GM23338 (cell line): ENCODE measurements around the gene PTPRF. TPM values are rescaled to one million over a fixed set of nuclear protein-coding genes. Genes with fewer than 3 reads are reported as not detected.

Source experiments
- ATAC-seq: fragments of 200-7000 bp; cut with Tn5 transposase; 3 replicates; pipeline ENCODE4 v1.9.1; 2020
- DNase-seq: peaks from one replicate; pipeline ENCODE4 v3.0.0-alpha.2; 2015; ENCODE audit warnings: low spot score
- H2AFZ ChIP-seq: fragments of 200-600 bp; sonication (generic); 2 replicates; pipeline ENCODE4 v1.8.0; 2016; ENCODE audit warnings: antibody characterized with exemption, mild to moderate bottlenecking, moderate library complexity
- H3F3A ChIP-seq: fragments of 200-600 bp; sonication (generic); replicated peaks from 2 replicates; pipeline ENCODE4 v1.8.0; 2017; ENCODE audit warnings: antibody characterized with exemption, mixed run types, low read depth
- H3K27ac ChIP-seq: fragments of 200-600 bp; sonication (generic); 2 replicates; pipeline ENCODE4 v1.6.1; 2016; ENCODE audit warnings: low read depth
- H3K27me3 ChIP-seq: fragments of 200-600 bp; sonication (generic); 2 replicates; pipeline ENCODE4 v1.8.0; 2016; ENCODE audit warnings: mild to moderate bottlenecking, mixed run types, moderate library complexity; ENCODE audit not compliant: insufficient read depth
- H3K36me3 ChIP-seq: fragments of 200-600 bp; sonication (generic); 2 replicates; pipeline ENCODE4 v1.8.0; 2016; ENCODE audit warnings: mild to moderate bottlenecking; ENCODE audit not compliant: insufficient read depth
- H3K4me1 ChIP-seq: fragments of 200-600 bp; sonication (generic); 2 replicates; pipeline ENCODE4 v1.8.0; 2016; ENCODE audit warnings: mild to moderate bottlenecking, moderate library complexity; ENCODE audit not compliant: insufficient read depth
- H3K4me2 ChIP-seq: fragments of 200-600 bp; sonication (generic); 2 replicates; pipeline ENCODE4 v1.7.1; 2017; ENCODE audit warnings: mixed run types
- H3K4me3 ChIP-seq: fragments of 200-600 bp; sonication (generic); 2 replicates; pipeline ENCODE4 v1.6.1; 2016; ENCODE audit warnings: mixed run types
- H3K79me2 ChIP-seq: fragments of 200-600 bp; sonication (generic); replicated peaks from 2 replicates; pipeline ENCODE4 v1.8.0; 2017; ENCODE audit warnings: mild to moderate bottlenecking; ENCODE audit not compliant: insufficient read depth
- H3K9me2 ChIP-seq: fragments of 200-600 bp; sonication (generic); 2 replicates; pipeline ENCODE4 v1.8.0; 2017; ENCODE audit not compliant: insufficient read depth
- H4K20me1 ChIP-seq: fragments of 200-600 bp; sonication (generic); replicated peaks from 2 replicates; pipeline ENCODE4 v1.8.0; 2017; ENCODE audit warnings: mild to moderate bottlenecking; ENCODE audit not compliant: insufficient read depth
- H3K27ac Mint-ChIP-seq: 2 replicates; pipeline ENCODE4 v1.8.0; 2020; ENCODE audit warnings: inconsistent platforms, mild to moderate bottlenecking, moderate library complexity, mixed read lengths
- H3K27me3 Mint-ChIP-seq: 3 replicates; pipeline ENCODE4 v1.8.0; 2022; ENCODE audit warnings: low read depth, mild to moderate bottlenecking, moderate library complexity, mixed read lengths, inconsistent platforms; ENCODE audit not compliant: insufficient read depth, poor library complexity
- H3K36me3 Mint-ChIP-seq: 3 replicates; pipeline ENCODE4 v1.8.0; 2021; ENCODE audit warnings: low read depth, mild to moderate bottlenecking, inconsistent platforms, moderate library complexity, mixed read lengths
- H3K4me1 Mint-ChIP-seq: 3 replicates; pipeline ENCODE4 v1.8.0; 2020; ENCODE audit warnings: mild to moderate bottlenecking, inconsistent platforms, mixed read lengths
- H3K4me3 Mint-ChIP-seq: 3 replicates; pipeline ENCODE4 v1.8.0; 2021; ENCODE audit warnings: moderate library complexity, mild to moderate bottlenecking, inconsistent platforms, mixed read lengths
- H3K9me3 Mint-ChIP-seq: 3 replicates; pipeline ENCODE4 v1.8.0; 2020; ENCODE audit warnings: moderate library complexity, mild to moderate bottlenecking, inconsistent platforms, mixed read lengths
- CREB1 ChIP-seq: fragments of 250-450 bp; sonication (Bioruptor Pico); IDR thresholded peaks from 2 replicates; pipeline ENCODE4 v1.5.0; 2020; ENCODE audit warnings: low read depth, mild to moderate bottlenecking, moderate library complexity
- ETS1 ChIP-seq: IDR thresholded peaks from 2 replicates; pipeline ENCODE4 v1.6.1; 2016; ENCODE audit warnings: antibody characterized with exemption
- EZH2 ChIP-seq: fragments of 200-600 bp; sonication (generic); IDR thresholded peaks from one replicate; pipeline ENCODE4 v1.8.0; 2017; ENCODE audit warnings: antibody characterized with exemption, mild to moderate bottlenecking, low read depth; ENCODE audit not compliant: unreplicated experiment
- EZH2phosphoT487 ChIP-seq: fragments of 200-600 bp; sonication (generic); IDR thresholded peaks from one replicate; pipeline ENCODE4 v1.8.1; 2018; ENCODE audit warnings: antibody characterized with exemption; ENCODE audit not compliant: unreplicated experiment
- JUNB ChIP-seq: IDR thresholded peaks from one replicate; pipeline ENCODE4 v1.6.1; 2016; ENCODE audit warnings: antibody characterized with exemption; ENCODE audit not compliant: unreplicated experiment
- NANOG ChIP-seq: IDR thresholded peaks from 2 replicates; pipeline ENCODE4 v1.6.1; 2016; ENCODE audit warnings: antibody characterized with exemption, borderline replicate concordance
- POLR2AphosphoS5 ChIP-seq: IDR thresholded peaks from 2 replicates; pipeline ENCODE4 v1.6.1; 2016; ENCODE audit warnings: antibody characterized with exemption, low read depth
- REST ChIP-seq: IDR thresholded peaks from one replicate; pipeline ENCODE4 v1.6.1; 2018; ENCODE audit warnings: antibody characterized with exemption; ENCODE audit not compliant: unreplicated experiment
- STAT1 ChIP-seq: IDR thresholded peaks from one replicate; pipeline ENCODE4 v1.6.1; 2016; ENCODE audit warnings: antibody characterized with exemption; ENCODE audit not compliant: unreplicated experiment
- ZNF114 ChIP-seq: fragments of 250-450 bp; sonication (Bioruptor Pico); IDR thresholded peaks from 2 replicates; pipeline ENCODE4 v1.5.0; 2020; ENCODE audit warnings: mild to moderate bottlenecking, moderate library complexity
- ZNF331 ChIP-seq: fragments of 250-450 bp; sonication (Bioruptor Pico); IDR thresholded peaks from 2 replicates; pipeline ENCODE4 v1.5.0; 2020; ENCODE audit warnings: low read depth, mild to moderate bottlenecking, moderate library complexity
- ZNF462 ChIP-seq: fragments of 250-450 bp; sonication (Bioruptor Pico); IDR thresholded peaks from 2 replicates; pipeline ENCODE4 v1.5.0; 2020; ENCODE audit warnings: mild to moderate bottlenecking, moderate library complexity
- polyA plus RNA-seq: library from polyadenylated mRNA; unstranded; fragments of >200 nt; fragmentation: Nextera tagmentation; extraction: Ambion mirVana; gene quantifications from 2 replicates; pipeline ENCODE4 v1.2.1, GENCODE V29; 2016
- total RNA-seq: library from RNA; depleted of rRNA; stranded (reverse); fragments of >200 nt; shearing (Covaris generic); gene quantifications from 2 replicates; pipeline ENCODE4 v1.2.3, GENCODE V29; 2014
- TF ChIP-seq, protein P1 (sequence below), 2 experiments: fragments of 200-600 bp in 1 of 2; sonication (generic) in 1 of 2; conservative IDR thresholded peaks; 2 replicates each; pipeline versions ENCODE4 v1.5.1 to v1.6.1; 2016 to 2017; ENCODE audit warnings: antibody characterized with exemption in 2 of 2, low read depth in 2 of 2, mild to moderate bottlenecking in 2 of 2, moderate library complexity in 1 of 2

Gene PTPRF
- total and polyA plus RNA-seq, 2 experiments from 2014 or later = 52.4 to 173 TPM

DNA sequence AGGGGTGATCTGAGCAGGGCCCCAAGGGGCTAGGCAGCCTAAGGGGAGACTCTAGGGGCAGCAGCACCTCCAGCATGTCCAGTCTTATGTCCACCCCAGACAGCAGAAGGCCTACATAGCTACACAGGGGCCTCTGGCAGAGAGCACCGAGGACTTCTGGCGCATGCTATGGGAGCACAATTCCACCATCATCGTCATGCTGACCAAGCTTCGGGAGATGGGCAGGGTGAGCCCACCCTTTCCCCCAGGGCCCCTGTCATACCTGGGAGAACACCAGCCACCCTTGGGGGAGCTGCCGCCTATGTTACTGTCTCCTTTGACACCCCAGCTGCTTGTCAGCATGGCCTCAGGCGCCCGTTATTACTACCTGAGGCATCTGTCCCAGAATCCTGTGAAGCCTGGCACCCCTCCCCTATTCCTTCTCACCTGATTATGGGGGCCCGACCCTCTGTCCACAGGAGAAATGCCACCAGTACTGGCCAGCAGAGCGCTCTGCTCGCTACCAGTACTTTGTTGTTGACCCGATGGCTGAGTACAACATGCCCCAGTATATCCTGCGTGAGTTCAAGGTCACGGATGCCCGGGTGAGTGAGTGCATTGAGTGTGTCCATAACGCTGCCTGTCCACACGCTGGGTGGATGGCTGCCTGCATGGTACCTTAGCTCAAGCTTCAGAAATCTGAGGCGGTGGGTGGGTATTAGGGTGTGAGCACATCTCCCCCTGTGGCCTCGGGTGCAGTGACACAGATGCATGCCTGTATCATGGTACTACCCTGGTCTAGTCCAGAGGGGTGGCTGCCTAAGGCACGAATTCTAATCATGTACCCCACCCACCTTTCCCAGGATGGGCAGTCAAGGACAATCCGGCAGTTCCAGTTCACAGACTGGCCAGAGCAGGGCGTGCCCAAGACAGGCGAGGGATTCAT is 89.6 kb downstream of the PTPRF start:
- Histone ChIP-seq H3K4me2 (no peak overlapping the region), H3K4me3 (no peak overlapping the region), H4K20me1 (peaks cover 4% of the 10 kb centered on the region; the same call in 1 of the 2 replicates), H3K27me3 (no peaks in the 10 kb centered on the region), H3K9me2 (no peaks in the 10 kb centered on the region), H3F3A (no peaks in the 10 kb centered on the region), H3K27ac (no peak overlapping the region), H3K4me1 (no peaks in the 10 kb centered on the region), H2AFZ (no peak overlapping the region), H3K79me2 (no peaks in the 10 kb centered on the region), H3K36me3 (peaks cover 13% of the 10 kb centered on the region; the same call in 1 of the 2 replicates)
- DNase-seq (no peak), ATAC-seq (no peak)
- Mint-ChIP-seq H3K9me3 (no peaks in the 10 kb centered on the region), H3K27me3 (peaks cover 5% of the 10 kb centered on the region), H3K36me3 (peaks cover 68% of the 10 kb centered on the region), H3K4me3 (no peak overlapping the region), H3K27ac (no peak overlapping the region), H3K4me1 (no peaks in the 10 kb centered on the region)
- TF ChIP-seq ZNF462 (CRISPR knock-in tag) (no peak), REST (no peak), ETS1 (no peak), EZH2 (no peak), STAT1 (no peak), ZNF331 (CRISPR knock-in tag) (no peak), JUNB (no peak), CREB1 (CRISPR knock-in tag) (no peak), POLR2AphosphoS5 (no peak), NANOG (no peak), ZNF114 (CRISPR knock-in tag) (no peak), EZH2phosphoT487 (no peak)
- TF ChIP-seq, protein P1, sequence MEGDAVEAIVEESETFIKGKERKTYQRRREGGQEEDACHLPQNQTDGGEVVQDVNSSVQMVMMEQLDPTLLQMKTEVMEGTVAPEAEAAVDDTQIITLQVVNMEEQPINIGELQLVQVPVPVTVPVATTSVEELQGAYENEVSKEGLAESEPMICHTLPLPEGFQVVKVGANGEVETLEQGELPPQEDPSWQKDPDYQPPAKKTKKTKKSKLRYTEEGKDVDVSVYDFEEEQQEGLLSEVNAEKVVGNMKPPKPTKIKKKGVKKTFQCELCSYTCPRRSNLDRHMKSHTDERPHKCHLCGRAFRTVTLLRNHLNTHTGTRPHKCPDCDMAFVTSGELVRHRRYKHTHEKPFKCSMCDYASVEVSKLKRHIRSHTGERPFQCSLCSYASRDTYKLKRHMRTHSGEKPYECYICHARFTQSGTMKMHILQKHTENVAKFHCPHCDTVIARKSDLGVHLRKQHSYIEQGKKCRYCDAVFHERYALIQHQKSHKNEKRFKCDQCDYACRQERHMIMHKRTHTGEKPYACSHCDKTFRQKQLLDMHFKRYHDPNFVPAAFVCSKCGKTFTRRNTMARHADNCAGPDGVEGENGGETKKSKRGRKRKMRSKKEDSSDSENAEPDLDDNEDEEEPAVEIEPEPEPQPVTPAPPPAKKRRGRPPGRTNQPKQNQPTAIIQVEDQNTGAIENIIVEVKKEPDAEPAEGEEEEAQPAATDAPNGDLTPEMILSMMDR (conservative IDR thresholded peaks at IDR 0.05; ENCODE audit: low read depth in 2 of 2) = no peak
